HPDE6-E6E7 (cell line): ENCODE measurements around the gene GALNT2.

ENCODE experiments used
- DNase-seq: peaks from one replicate; pipeline ENCODE4 v3.0.0; 2011; ENCODE audit warnings: missing footprints; ENCODE audit errors: extremely low spot score

GALNT2 gene

GRCh38 chr1:230066466-230067404 is at the start of gene GALNT2:
GALNT2 (plus strand) TSS chr1:230067238; CDS start chr1:230067281, 43 bp downstream.
- DNase-seq, result peak; percentile 85

- no peak for DNase-seq
These were observed 46.6 kb upstream of the GALNT2 start for GRCh38 chr1:230020451-230020850.

GRCh38 chr1:230022666-230023380 is 44.2 kb upstream of the GALNT2 start:
- DNase-seq, result no peak

- no peak for DNase-seq
These were observed 41.4 kb upstream of the GALNT2 start for GRCh38 chr1:230025686-230026085.

- no peak for DNase-seq
These were observed 40.9 kb upstream of the GALNT2 start for GRCh38 chr1:230026139-230026538.

- DNase-seq, result no peak
These were observed 40.5 kb upstream of the GALNT2 start for GRCh38 chr1:230026572-230026971.

- no peak for DNase-seq
These were observed 38.3 kb upstream of the GALNT2 start for GRCh38 chr1:230028602-230029223.

GRCh38 chr1:230029244-230029941 is 37.6 kb upstream of the GALNT2 start:
- no peak for DNase-seq

- no peak for DNase-seq
These were observed 36.8 kb upstream of the GALNT2 start for GRCh38 chr1:230030122-230030821.

- no peak for DNase-seq
These were observed 35.9 kb upstream of the GALNT2 start for GRCh38 chr1:230031131-230031530.

GRCh38 chr1:230032516-230033281 is 34.3 kb upstream of the GALNT2 start:
- DNase-seq, result no peak

- DNase-seq, result no peak
These were observed 29.8 kb upstream of the GALNT2 start for GRCh38 chr1:230037261-230037660.

- DNase-seq, result no peak
These were observed 26.6 kb upstream of the GALNT2 start for GRCh38 chr1:230040440-230040839.

- no peak for DNase-seq
These were observed 24.0 kb upstream of the GALNT2 start for GRCh38 chr1:230043081-230043480.

GRCh38 chr1:230044729-230045128 is 22.3 kb upstream of the GALNT2 start:
- no peak for DNase-seq

GRCh38 chr1:230047114-230047865 is 19.7 kb upstream of the GALNT2 start:
- DNase-seq, result no peak

- DNase-seq, result no peak
These were observed 18.7 kb upstream of the GALNT2 start for GRCh38 chr1:230048322-230048721.

- no peak for DNase-seq
These were observed 18.1 kb upstream of the GALNT2 start for GRCh38 chr1:230048922-230049321.

GRCh38 chr1:230049731-230050130 is 17.3 kb upstream of the GALNT2 start:
- DNase-seq, result no peak
